DOHH2 (cell line): ENCODE measurements around the gene ABCA4.

Experiments used
- H3F3A ChIP-seq: fragments of 200-600 bp; sonication (generic), shearing (Covaris generic); 2 replicates; pipeline ENCODE4 v1.6.0; 2016; ENCODE audit warnings: antibody characterized with exemption, mild to moderate bottlenecking; ENCODE audit not compliant: control insufficient read depth, insufficient read depth
- H3K27ac ChIP-seq: fragments of 200-600 bp; sonication (generic); 2 replicates; pipeline ENCODE4 v1.5.1; 2014; ENCODE audit warnings: low read depth, mild to moderate bottlenecking, low read length, moderate library complexity
- H3K27me3 ChIP-seq: fragments of 200-600 bp; sonication (generic); 2 replicates; pipeline ENCODE4 v1.6.1; 2014; ENCODE audit warnings: mild to moderate bottlenecking, low read length, mixed read lengths; ENCODE audit not compliant: control insufficient read depth
- H3K36me3 ChIP-seq: fragments of 200-600 bp; sonication (generic); 2 replicates; pipeline ENCODE4 v1.6.1; 2014; ENCODE audit warnings: mild to moderate bottlenecking, low read length, moderate library complexity, mixed read lengths; ENCODE audit not compliant: control insufficient read depth
- H3K4me1 ChIP-seq: fragments of 200-600 bp; sonication (generic); 2 replicates; pipeline ENCODE4 v1.6.1; 2014; ENCODE audit warnings: mild to moderate bottlenecking, low read length, mixed read lengths; ENCODE audit not compliant: control insufficient read depth
- H3K4me2 ChIP-seq: fragments of 200-600 bp; sonication (generic); 2 replicates; pipeline ENCODE4 v1.6.0; 2014; ENCODE audit warnings: mild to moderate bottlenecking, low read length, moderate library complexity
- H3K4me3 ChIP-seq: fragments of 200-600 bp; sonication (generic); 2 replicates; pipeline ENCODE4 v1.5.1; 2014; ENCODE audit warnings: mild to moderate bottlenecking, low read length, mixed read lengths
- H3K79me2 ChIP-seq: fragments of 200-600 bp; sonication (generic); 2 replicates; pipeline ENCODE4 v1.6.1; 2014; ENCODE audit warnings: mild to moderate bottlenecking, low read length, mixed read lengths; ENCODE audit not compliant: control insufficient read depth
- H3K9me2 ChIP-seq: fragments of 200-600 bp; sonication (generic); replicated peaks from 2 replicates; pipeline ENCODE4 v1.6.1; 2014; ENCODE audit warnings: mild to moderate bottlenecking, low read length, mixed read lengths; ENCODE audit not compliant: control insufficient read depth
- H3K9me3 ChIP-seq: fragments of 200-600 bp; sonication (generic); 2 replicates; pipeline ENCODE4 v1.6.1; 2014; ENCODE audit warnings: antibody characterized with exemption, low read length, mixed read lengths; ENCODE audit not compliant: control insufficient read depth, insufficient read depth
- H4K20me1 ChIP-seq: fragments of 200-600 bp; sonication (generic); 2 replicates; pipeline ENCODE4 v1.6.0; 2014; ENCODE audit warnings: low read depth, mild to moderate bottlenecking, antibody characterized with exemption, low read length, moderate library complexity; ENCODE audit not compliant: control insufficient read depth, insufficient read depth
- EZH2phosphoT487 ChIP-seq: fragments of 200-600 bp; sonication (generic); IDR thresholded peaks from 2 replicates; pipeline ENCODE4 v1.6.1; 2017; ENCODE audit warnings: borderline replicate concordance, mild to moderate bottlenecking, antibody characterized with exemption, low read length, moderate library complexity, mixed read lengths
- TF ChIP-seq, protein P1 (sequence below): fragments of 200-600 bp; sonication (generic); IDR thresholded peaks from one replicate; pipeline ENCODE4 v1.5.1; 2014; ENCODE audit warnings: antibody characterized with exemption, mild to moderate bottlenecking, low read depth, low read length; ENCODE audit not compliant: poor library complexity, severe bottlenecking

The ABCA4 gene

GRCh38 chr1:93989601-93990000, 131.3 kb downstream of the ABCA4 start:
- TF ChIP-seq, protein P1, sequence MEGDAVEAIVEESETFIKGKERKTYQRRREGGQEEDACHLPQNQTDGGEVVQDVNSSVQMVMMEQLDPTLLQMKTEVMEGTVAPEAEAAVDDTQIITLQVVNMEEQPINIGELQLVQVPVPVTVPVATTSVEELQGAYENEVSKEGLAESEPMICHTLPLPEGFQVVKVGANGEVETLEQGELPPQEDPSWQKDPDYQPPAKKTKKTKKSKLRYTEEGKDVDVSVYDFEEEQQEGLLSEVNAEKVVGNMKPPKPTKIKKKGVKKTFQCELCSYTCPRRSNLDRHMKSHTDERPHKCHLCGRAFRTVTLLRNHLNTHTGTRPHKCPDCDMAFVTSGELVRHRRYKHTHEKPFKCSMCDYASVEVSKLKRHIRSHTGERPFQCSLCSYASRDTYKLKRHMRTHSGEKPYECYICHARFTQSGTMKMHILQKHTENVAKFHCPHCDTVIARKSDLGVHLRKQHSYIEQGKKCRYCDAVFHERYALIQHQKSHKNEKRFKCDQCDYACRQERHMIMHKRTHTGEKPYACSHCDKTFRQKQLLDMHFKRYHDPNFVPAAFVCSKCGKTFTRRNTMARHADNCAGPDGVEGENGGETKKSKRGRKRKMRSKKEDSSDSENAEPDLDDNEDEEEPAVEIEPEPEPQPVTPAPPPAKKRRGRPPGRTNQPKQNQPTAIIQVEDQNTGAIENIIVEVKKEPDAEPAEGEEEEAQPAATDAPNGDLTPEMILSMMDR, result no peak
- TF ChIP-seq EZH2phosphoT487, result no peak
- H3F3A ChIP-seq, result no peaks in the 10 kb centered on the region
- H3K9me2 ChIP-seq, result no peaks in the 10 kb centered on the region
- no peaks in the 10 kb centered on the region for H3K9me3 ChIP-seq
- H3K36me3 ChIP-seq, result no peaks in the 10 kb centered on the region
- no peaks in the 10 kb centered on the region for H3K79me2 ChIP-seq
- H3K27ac ChIP-seq, result no peak overlapping the region
- no peak overlapping the region for H3K4me2 ChIP-seq
- H4K20me1 ChIP-seq, result no peaks in the 10 kb centered on the region
- H3K4me1 ChIP-seq, result no peaks in the 10 kb centered on the region
- peaks cover 15% of the 10 kb centered on the region for H3K27me3 ChIP-seq
- no peak overlapping the region for H3K4me3 ChIP-seq

GRCh38 chr1:93988634-93989350, 132.2 kb downstream of the ABCA4 start:
- Histone ChIP-seq H3K79me2 (no peaks in the 10 kb centered on the region), H3K9me2 (no peaks in the 10 kb centered on the region), H3K4me3 (no peak overlapping the region), H3F3A (no peaks in the 10 kb centered on the region), H3K27ac (no peak overlapping the region), H3K36me3 (no peaks in the 10 kb centered on the region), H3K4me1 (no peaks in the 10 kb centered on the region), H4K20me1 (no peaks in the 10 kb centered on the region), H3K27me3 (peaks cover 15% of the 10 kb centered on the region), H3K4me2 (no peak overlapping the region), H3K9me3 (no peaks in the 10 kb centered on the region)
- TF ChIP-seq, protein P1, result no peak
- TF ChIP-seq EZH2phosphoT487, result no peak

DNA sequence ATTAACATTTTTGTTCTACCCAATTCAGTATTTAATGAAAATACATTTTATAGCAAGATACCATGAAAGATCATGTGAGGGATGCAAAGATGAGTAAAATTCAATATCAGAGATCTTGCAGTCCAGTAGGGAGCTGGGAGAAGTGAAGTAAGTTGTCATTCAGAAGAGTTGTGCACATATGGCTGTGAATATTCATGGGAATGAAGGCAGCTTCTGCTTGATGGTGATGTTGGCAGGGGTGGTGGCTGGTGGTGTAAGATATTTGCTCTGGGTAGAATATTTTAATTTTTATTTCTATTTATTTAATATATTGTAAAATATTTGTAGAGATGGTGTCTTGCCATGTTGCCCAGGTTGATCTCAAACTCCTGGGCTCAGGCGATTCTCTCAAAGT, 139.7 kb downstream of the ABCA4 start:
- no peaks in the 10 kb centered on the region for H3K9me3 ChIP-seq
- H3K4me2 ChIP-seq, result no peak overlapping the region
- no peak for TF ChIP-seq EZH2phosphoT487
- TF ChIP-seq, protein P1, result no peak
- H3K79me2 ChIP-seq, result no peaks in the 10 kb centered on the region
- no peaks in the 10 kb centered on the region for H3K9me2 ChIP-seq
- no peaks in the 10 kb centered on the region for H3F3A ChIP-seq
- no peak overlapping the region for H3K27ac ChIP-seq
- H3K27me3 ChIP-seq, result 0 out of 2 replicates have a peak, but pooled peaks cover 3% of the 10 kb centered on the region
- H3K36me3 ChIP-seq, result no peaks in the 10 kb centered on the region
- no peaks in the 10 kb centered on the region for H4K20me1 ChIP-seq
- no peak overlapping the region for H3K4me3 ChIP-seq
- no peaks in the 10 kb centered on the region for H3K4me1 ChIP-seq
